Peyer's patch (tissue), 4 donors: ENCODE measurements around the gene YTHDF1.

Experiments used
- POLR2A ChIP-seq, 2 donors: fragments of 450-650 bp; IDR thresholded peaks; one replicate each; pipeline ENCODE4 v1.5.1; 2017; ENCODE audit warnings: antibody characterized with exemption in 2 of 2, mild to moderate bottlenecking in 2 of 2, moderate library complexity in 2 of 2
- TF ChIP-seq, protein P1 (sequence below), 6 experiments: fragments of 450-650 bp in 4 of 6; fragments of 200-600 bp in 2 of 6; sonication (generic) in 1 of 6; IDR thresholded peaks; one replicate each; pipeline ENCODE4 v1.5.1; 2017 to 2019; ENCODE audit warnings: antibody characterized with exemption in 6 of 6, mild to moderate bottlenecking in 3 of 6, moderate library complexity in 1 of 6

DNA sequence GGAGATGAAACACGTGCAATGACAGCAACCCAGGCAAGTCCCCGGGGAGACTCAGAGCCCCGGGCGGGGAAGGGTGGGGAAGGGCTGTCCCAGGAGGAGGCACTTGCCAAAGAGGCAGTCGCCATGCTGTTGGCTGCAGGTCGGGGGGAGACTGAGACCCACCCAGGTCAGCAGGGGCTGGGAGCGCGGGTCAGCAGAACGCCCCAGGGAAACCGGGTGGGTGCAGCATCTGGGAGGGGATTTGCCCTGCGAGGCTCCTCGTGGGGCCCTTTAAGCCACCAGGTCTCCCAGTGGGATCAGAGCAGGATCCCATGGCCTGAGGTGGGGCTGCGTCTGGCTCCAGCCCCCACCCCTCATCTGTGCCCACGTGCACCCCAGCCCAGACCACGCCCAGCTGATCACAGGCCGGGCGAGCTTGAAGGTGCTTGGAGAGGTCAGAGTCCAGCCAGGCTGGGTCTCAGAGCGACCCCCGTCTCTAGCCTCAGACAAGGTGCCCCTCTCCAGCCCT lies 65.5 kb downstream of the YTHDF1 start:
- no peak for TF ChIP-seq POLR2A (IDR thresholded peaks at IDR 0.05)
- TF ChIP-seq, protein P1, sequence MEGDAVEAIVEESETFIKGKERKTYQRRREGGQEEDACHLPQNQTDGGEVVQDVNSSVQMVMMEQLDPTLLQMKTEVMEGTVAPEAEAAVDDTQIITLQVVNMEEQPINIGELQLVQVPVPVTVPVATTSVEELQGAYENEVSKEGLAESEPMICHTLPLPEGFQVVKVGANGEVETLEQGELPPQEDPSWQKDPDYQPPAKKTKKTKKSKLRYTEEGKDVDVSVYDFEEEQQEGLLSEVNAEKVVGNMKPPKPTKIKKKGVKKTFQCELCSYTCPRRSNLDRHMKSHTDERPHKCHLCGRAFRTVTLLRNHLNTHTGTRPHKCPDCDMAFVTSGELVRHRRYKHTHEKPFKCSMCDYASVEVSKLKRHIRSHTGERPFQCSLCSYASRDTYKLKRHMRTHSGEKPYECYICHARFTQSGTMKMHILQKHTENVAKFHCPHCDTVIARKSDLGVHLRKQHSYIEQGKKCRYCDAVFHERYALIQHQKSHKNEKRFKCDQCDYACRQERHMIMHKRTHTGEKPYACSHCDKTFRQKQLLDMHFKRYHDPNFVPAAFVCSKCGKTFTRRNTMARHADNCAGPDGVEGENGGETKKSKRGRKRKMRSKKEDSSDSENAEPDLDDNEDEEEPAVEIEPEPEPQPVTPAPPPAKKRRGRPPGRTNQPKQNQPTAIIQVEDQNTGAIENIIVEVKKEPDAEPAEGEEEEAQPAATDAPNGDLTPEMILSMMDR (IDR thresholded peaks at IDR 0.05), result no peak
